SK-N-SH (cell line): ENCODE results near the gene SLC6A8. TPM values are rescaled to one million over a fixed set of nuclear protein-coding genes. Genes with fewer than 3 reads are reported as not detected.

Experiments
- CTCF ChIA-PET: fragments of 300-600, 350-600 bp; formaldehyde crosslinking; extraction: SDS; loops from one replicate; lab custom pipeline; 2021; lab: Yijun Ruan, JAX
- POLR2A ChIA-PET: fragments of 350-600 bp; sonication (Branson Sonifier 250); formaldehyde crosslinking; extraction: SDS; loops from one replicate; lab custom pipeline; 2020; ENCODE audit warnings: antibody characterized with exemption, inconsistent platforms; lab: Yijun Ruan, JAX
- DNase-seq: peaks from one replicate; pipeline ENCODE4 v3.0.0; 2012
- H2AFZ ChIP-seq: fragments of 200-600 bp; sonication (generic); 2 replicates; pipeline ENCODE4 v1.8.1; 2016; ENCODE audit warnings: antibody characterized with exemption, mild to moderate bottlenecking, low read depth
- H3F3A ChIP-seq: fragments of 200-600 bp; sonication (generic); replicated peaks from 2 replicates; pipeline ENCODE3; 2016; ENCODE audit warnings: antibody characterized with exemption, mild to moderate bottlenecking; ENCODE audit not compliant: insufficient read depth
- H3K27ac ChIP-seq, 2 experiments: fragments of 200-500 bp in 1 of 2; fragments of 200-600 bp in 1 of 2; sonication (Bioruptor generic) in 1 of 2; sonication (generic), shearing (Covaris generic) in 1 of 2; 2 replicates each; pipeline versions ENCODE4 v1.5.1 to v1.6.1; 2014 to 2016; ENCODE audit warnings: low read depth in 2 of 2, inconsistent platforms in 1 of 2, low read length in 1 of 2, mild to moderate bottlenecking in 1 of 2, mixed read lengths in 1 of 2
- H3K27me3 ChIP-seq: fragments of 200-600 bp; sonication (generic), shearing (Covaris generic); 2 replicates; pipeline ENCODE4 v1.6.1; 2016; ENCODE audit warnings: mixed run types; ENCODE audit not compliant: insufficient read depth
- H3K36me3 ChIP-seq, 2 experiments: fragments of 200-500 bp in 1 of 2; fragments of 200-600 bp in 1 of 2; sonication (Bioruptor generic) in 1 of 2; sonication (generic) in 1 of 2; replicated peaks in 1 of 2; 2 replicates each; pipeline versions ENCODE3 to v1.5.1; 2014 to 2016; ENCODE audit warnings: low read length in 1 of 2, mild to moderate bottlenecking in 1 of 2; ENCODE audit not compliant: insufficient read depth in 2 of 2, control insufficient read depth in 1 of 2
- H3K4me1 ChIP-seq, 2 experiments: fragments of 200-500 bp in 1 of 2; fragments of 200-600 bp in 1 of 2; sonication (Bioruptor generic) in 1 of 2; sonication (generic), shearing (Covaris generic) in 1 of 2; 2 replicates each; pipeline versions ENCODE4 v1.5.1 to v1.6.1; 2014 to 2016; ENCODE audit warnings: low read depth in 1 of 2, low read length in 1 of 2, mixed run types in 1 of 2; ENCODE audit not compliant: insufficient read depth in 2 of 2, control insufficient read depth in 1 of 2
- H3K4me2 ChIP-seq: fragments of 200-600 bp; sonication (generic), shearing (Covaris generic); 2 replicates; pipeline ENCODE4 v1.6.1; 2017; ENCODE audit warnings: mixed run types
- H3K4me3 ChIP-seq, 2 experiments: fragments of 200-500 bp in 1 of 2; fragments of 200-600 bp in 1 of 2; sonication (Bioruptor generic) in 1 of 2; sonication (generic), shearing (Covaris generic) in 1 of 2; 2 replicates each; pipeline versions ENCODE4 v1.5.1 to v1.8.1; 2014 to 2016; ENCODE audit warnings: low read depth in 2 of 2, inconsistent platforms in 1 of 2, low read length in 1 of 2, mild to moderate bottlenecking in 1 of 2, mixed read lengths in 1 of 2, moderate library complexity in 1 of 2
- H3K79me2 ChIP-seq: fragments of 200-600 bp; sonication (generic); 2 replicates; pipeline ENCODE4 v1.8.1; 2017; ENCODE audit warnings: mild to moderate bottlenecking; ENCODE audit not compliant: insufficient read depth
- H3K9ac ChIP-seq: fragments of 200-600 bp; sonication (generic); 2 replicates; pipeline ENCODE4 v1.6.1; 2017; ENCODE audit warnings: mixed run types
- H3K9me2 ChIP-seq: fragments of 200-600 bp; sonication (generic); 2 replicates; pipeline ENCODE4 v1.6.1; 2017; ENCODE audit warnings: mixed run types
- H3K9me3 ChIP-seq: fragments of 200-600 bp; sonication (generic); 2 replicates; pipeline ENCODE4 v1.6.1; 2017; ENCODE audit warnings: mixed run types, mild to moderate bottlenecking, moderate library complexity
- H4K20me1 ChIP-seq: fragments of 200-600 bp; sonication (generic); 2 replicates; pipeline ENCODE4 v1.6.1; 2017; ENCODE audit warnings: mild to moderate bottlenecking, mixed run types; ENCODE audit not compliant: insufficient read depth
- EZH2phosphoT487 ChIP-seq: fragments of 200-600 bp; sonication (generic); IDR thresholded peaks from 2 replicates; pipeline ENCODE4 v1.6.1; 2017; ENCODE audit warnings: low read depth, mixed run types, mild to moderate bottlenecking, antibody characterized with exemption, moderate library complexity, borderline replicate concordance
- FOXM1 ChIP-seq: IDR thresholded peaks from 2 replicates; pipeline ENCODE4 v1.4.0; 2012; ENCODE audit warnings: low read depth, mild to moderate bottlenecking
- POLR2AphosphoS5 ChIP-seq: IDR thresholded peaks from 2 replicates; pipeline ENCODE4 v1.6.1; 2012; ENCODE audit warnings: low read depth, low read length
- RAD21 ChIP-seq: IDR thresholded peaks from 2 replicates; pipeline ENCODE4 v1.6.1; 2012; ENCODE audit warnings: mild to moderate bottlenecking, low read length
- SMC3 ChIP-seq: IDR thresholded peaks from 2 replicates; pipeline ENCODE4 v1.6.1; 2012; ENCODE audit warnings: low read depth, low read length, improper control_type of control experiment
- TAF1 ChIP-seq: IDR thresholded peaks from 2 replicates; pipeline ENCODE4 v1.6.1; 2012; ENCODE audit warnings: low read depth, mild to moderate bottlenecking, low read length, moderate library complexity, borderline replicate concordance
- WGBS: methylation state at CpG from one replicate; pipeline ENCODE4 v1.1.6; 2017; ENCODE audit warnings: low lambda C conversion rate; 5-methylcytosine and 5-hydroxymethylcytosine counted together
- polyA plus RNA-seq, 3 experiments: library from polyadenylated mRNA; depleted of rRNA; stranded (reverse); fragments of >200 nt; gene quantifications; 2 replicates each; pipeline ENCODE4 v1.2.3, GENCODE V29; 2012
- TF ChIP-seq, protein P1 (sequence below): IDR thresholded peaks from 2 replicates; pipeline ENCODE4 v1.4.0; 2012; ENCODE audit warnings: low read depth, borderline replicate concordance
- TF ChIP-seq, protein P2 (sequence below): IDR thresholded peaks from 2 replicates; pipeline ENCODE4; 2012
- TF ChIP-seq, protein P3 (sequence below): fragments of 200-600 bp; sonication (generic); IDR thresholded peaks from 2 replicates; pipeline ENCODE4 v1.6.1; 2017; ENCODE audit warnings: antibody characterized with exemption, mild to moderate bottlenecking, moderate library complexity

SLC6A8 gene
- 22.3 and 30.8 TPM in 2 replicates for polyA plus RNA-seq (2012; rRNA removed)
- polyA plus RNA-seq (2012; cell fraction: cytosol; rRNA removed): 14.8 and 24.2 TPM in 2 replicates
- polyA plus RNA-seq (2012; cell fraction: nucleus; rRNA removed): 64.5 and 67.9 TPM in 2 replicates

DNA sequence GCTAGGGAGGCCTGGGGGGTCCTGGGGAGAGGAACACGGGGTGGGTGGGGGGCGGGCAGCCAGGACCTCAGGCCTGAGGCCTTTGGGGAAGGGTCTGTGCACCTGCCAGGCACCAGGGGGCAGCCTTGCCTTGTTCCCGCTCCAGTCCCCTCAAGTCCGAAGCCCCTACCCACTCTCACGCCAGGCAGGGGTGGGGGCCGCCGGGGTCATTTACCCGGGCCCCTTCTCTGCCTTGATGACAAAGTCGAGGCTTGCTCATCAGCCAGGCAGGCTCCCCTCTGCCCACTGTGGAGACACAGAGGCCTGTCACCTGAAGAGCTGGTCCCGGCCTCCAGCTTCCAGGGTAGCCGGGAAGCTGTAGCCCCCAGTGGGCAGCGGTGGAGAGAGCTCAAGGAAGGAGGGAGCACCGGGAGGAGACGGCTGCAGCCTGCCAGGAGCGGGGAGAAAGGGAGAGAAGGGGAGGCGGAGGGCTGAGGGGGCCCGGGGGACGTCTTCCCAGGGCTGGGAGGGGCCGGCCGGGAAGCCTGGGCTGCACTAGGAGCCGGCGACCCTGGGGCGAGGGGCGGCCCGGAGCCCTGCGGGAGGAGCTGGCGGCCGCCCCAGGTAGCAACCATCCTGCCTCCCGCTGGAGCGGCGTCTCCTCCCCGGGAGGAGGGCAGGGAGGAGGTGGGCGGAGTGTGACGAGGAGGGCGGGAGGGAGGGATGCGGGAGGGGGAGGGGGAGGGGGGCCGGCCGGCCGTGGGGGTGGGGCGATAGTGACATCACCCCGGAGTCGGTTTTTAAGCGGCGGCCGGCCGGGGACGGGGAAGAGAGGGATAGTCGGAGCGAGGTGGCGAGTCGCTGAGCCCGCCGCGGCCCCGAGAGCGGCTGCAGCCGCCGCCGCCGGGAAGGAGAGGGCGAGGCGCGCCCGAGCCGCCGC is at the start of gene SLC6A8:
Gene SLC6A8 (plus strand): TSS at position 806 of the 919 bp plus-strand sequence. CDS start 649 bp downstream, outside the sequence.
- ChIA-PET POLR2A (no interaction called here), CTCF (interaction anchor here (0.6 to 4.5 kb wide), 8 partner anchors 15 to 217 kb away, joined by 3 to 33 read pairs (median 4); partner anchors contain the start of gene HAUS7)
- DNase-seq: peak; percentile 87
- WGBS: 33% methylated on average over 24 of the region's 66 CpGs
- H3K4me1 ChIP-seq: peaks cover 0 to 43% of the 10 kb centered on the region in 2 experiments; a peak in 1 of 4 replicates
- H3F3A ChIP-seq: no peaks in the 10 kb centered on the region
- H3K9me2 ChIP-seq: no peaks in the 10 kb centered on the region
- peak within 1 kb of the TSS; percentile 73 for H3K4me2 ChIP-seq
- no peaks in the 10 kb centered on the region for H3K9me3 ChIP-seq
- peak within 1 kb of the TSS in 1 of 2 experiments; percentile 56; a peak in 2 of 4 replicates for H3K4me3 ChIP-seq
- TF ChIP-seq POLR2AphosphoS5: peak; percentile 69
- peak; percentile 30; the same call in 1 of the 2 replicates for TF ChIP-seq RAD21
- TF ChIP-seq, protein P1, sequence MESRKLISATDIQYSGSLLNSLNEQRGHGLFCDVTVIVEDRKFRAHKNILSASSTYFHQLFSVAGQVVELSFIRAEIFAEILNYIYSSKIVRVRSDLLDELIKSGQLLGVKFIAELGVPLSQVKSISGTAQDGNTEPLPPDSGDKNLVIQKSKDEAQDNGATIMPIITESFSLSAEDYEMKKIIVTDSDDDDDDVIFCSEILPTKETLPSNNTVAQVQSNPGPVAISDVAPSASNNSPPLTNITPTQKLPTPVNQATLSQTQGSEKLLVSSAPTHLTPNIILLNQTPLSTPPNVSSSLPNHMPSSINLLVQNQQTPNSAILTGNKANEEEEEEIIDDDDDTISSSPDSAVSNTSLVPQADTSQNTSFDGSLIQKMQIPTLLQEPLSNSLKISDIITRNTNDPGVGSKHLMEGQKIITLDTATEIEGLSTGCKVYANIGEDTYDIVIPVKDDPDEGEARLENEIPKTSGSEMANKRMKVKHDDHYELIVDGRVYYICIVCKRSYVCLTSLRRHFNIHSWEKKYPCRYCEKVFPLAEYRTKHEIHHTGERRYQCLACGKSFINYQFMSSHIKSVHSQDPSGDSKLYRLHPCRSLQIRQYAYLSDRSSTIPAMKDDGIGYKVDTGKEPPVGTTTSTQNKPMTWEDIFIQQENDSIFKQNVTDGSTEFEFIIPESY: no peak
- no peak for TF ChIP-seq FOXM1
- TF ChIP-seq, protein P2, sequence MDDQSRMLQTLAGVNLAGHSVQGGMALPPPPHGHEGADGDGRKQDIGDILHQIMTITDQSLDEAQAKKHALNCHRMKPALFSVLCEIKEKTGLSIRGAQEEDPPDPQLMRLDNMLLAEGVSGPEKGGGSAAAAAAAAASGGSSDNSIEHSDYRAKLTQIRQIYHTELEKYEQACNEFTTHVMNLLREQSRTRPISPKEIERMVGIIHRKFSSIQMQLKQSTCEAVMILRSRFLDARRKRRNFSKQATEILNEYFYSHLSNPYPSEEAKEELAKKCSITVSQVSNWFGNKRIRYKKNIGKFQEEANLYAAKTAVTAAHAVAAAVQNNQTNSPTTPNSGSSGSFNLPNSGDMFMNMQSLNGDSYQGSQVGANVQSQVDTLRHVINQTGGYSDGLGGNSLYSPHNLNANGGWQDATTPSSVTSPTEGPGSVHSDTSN: no peak
- TF ChIP-seq, protein P3, sequence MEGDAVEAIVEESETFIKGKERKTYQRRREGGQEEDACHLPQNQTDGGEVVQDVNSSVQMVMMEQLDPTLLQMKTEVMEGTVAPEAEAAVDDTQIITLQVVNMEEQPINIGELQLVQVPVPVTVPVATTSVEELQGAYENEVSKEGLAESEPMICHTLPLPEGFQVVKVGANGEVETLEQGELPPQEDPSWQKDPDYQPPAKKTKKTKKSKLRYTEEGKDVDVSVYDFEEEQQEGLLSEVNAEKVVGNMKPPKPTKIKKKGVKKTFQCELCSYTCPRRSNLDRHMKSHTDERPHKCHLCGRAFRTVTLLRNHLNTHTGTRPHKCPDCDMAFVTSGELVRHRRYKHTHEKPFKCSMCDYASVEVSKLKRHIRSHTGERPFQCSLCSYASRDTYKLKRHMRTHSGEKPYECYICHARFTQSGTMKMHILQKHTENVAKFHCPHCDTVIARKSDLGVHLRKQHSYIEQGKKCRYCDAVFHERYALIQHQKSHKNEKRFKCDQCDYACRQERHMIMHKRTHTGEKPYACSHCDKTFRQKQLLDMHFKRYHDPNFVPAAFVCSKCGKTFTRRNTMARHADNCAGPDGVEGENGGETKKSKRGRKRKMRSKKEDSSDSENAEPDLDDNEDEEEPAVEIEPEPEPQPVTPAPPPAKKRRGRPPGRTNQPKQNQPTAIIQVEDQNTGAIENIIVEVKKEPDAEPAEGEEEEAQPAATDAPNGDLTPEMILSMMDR: peak; percentile 30
- no peak for TF ChIP-seq SMC3
- TF ChIP-seq TAF1: peak; percentile 68
- no peak for TF ChIP-seq EZH2phosphoT487
- H3K27ac ChIP-seq: peak within 1 kb of the TSS in 1 of 2 experiments; percentile 69; a peak in 2 of 4 replicates
- peaks cover 9% of the 10 kb centered on the region; the same call in 1 of the 2 replicates for H4K20me1 ChIP-seq
- H3K36me3 ChIP-seq: peaks cover 0 to 2% of the 10 kb centered on the region in 2 experiments
- no peak within 1 kb of the TSS for H2AFZ ChIP-seq
- peaks cover 7% of the 10 kb centered on the region; the same call in 1 of the 2 replicates for H3K27me3 ChIP-seq
- peaks cover 12% of the 10 kb centered on the region for H3K79me2 ChIP-seq
- H3K9ac ChIP-seq: peak within 1 kb of the TSS; percentile 49; the same call in 1 of the 2 replicates
